ENCODE data around the gene MED12L.
"Not testable (repeated sequence)": the region's sequence is repeated elsewhere in the genome, so short reads cannot be mapped to it uniquely, and the experiment has no call there.

The MED12L gene

GRCh38 chr3:151052346-151052745 lies 33.1 kb upstream of the MED12L start:
- in situ Hi-C loops (cut with MboI; ENCODE audit: low pct_unique_long_range_greater_than_20kb, low sequenced_read_pairs, unreplicated experiment): no loop called here
- TF ChIP-seq CTCF (IDR thresholded peaks at IDR 0.05; ENCODE audit: extremely low read depth, insufficient read depth, missing control alignments): no peak
- DNase-seq (ENCODE audit: low spot score): no peak

GRCh38 chr3:151052756-151053155 lies 32.7 kb upstream of the MED12L start:
- DNase-seq (ENCODE audit: low spot score): no peak
- in situ Hi-C loops (cut with MboI; ENCODE audit: low pct_unique_long_range_greater_than_20kb, low sequenced_read_pairs, unreplicated experiment): no loop called here
- TF ChIP-seq CTCF (IDR thresholded peaks at IDR 0.05; ENCODE audit: extremely low read depth, insufficient read depth, missing control alignments): no peak

- in situ Hi-C loops (cut with MboI; ENCODE audit: low pct_unique_long_range_greater_than_20kb, low sequenced_read_pairs, unreplicated experiment): no loop called here
- DNase-seq (ENCODE audit: low spot score): no peak
- no peak for TF ChIP-seq CTCF (IDR thresholded peaks at IDR 0.05; ENCODE audit: extremely low read depth, insufficient read depth, missing control alignments)
Measured at GRCh38 chr3:151058740-151059139, 26.7 kb upstream of the MED12L start.

- TF ChIP-seq CTCF (IDR thresholded peaks at IDR 0.05; ENCODE audit: extremely low read depth, insufficient read depth, missing control alignments): no peak
Measured at GRCh38 chr3:151062611-151063010, 22.9 kb upstream of the MED12L start.

GRCh38 chr3:151067158-151067557 lies 18.3 kb upstream of the MED12L start:
- in situ Hi-C loops (cut with MboI; ENCODE audit: low pct_unique_long_range_greater_than_20kb, low sequenced_read_pairs, unreplicated experiment): no loop called here
- DNase-seq (ENCODE audit: low spot score): no peak

More at GRCh38 chr3:151062611-151063010, 22.9 kb upstream of the MED12L start:
- DNase-seq (ENCODE audit: low spot score): no peak
- in situ Hi-C loops (cut with MboI; ENCODE audit: low pct_unique_long_range_greater_than_20kb, low sequenced_read_pairs, unreplicated experiment): no loop called here

GRCh38 chr3:151072842-151073241 lies 12.6 kb upstream of the MED12L start:
- in situ Hi-C loops (cut with MboI; ENCODE audit: low pct_unique_long_range_greater_than_20kb, low sequenced_read_pairs, unreplicated experiment); DNase-seq (ENCODE audit: low spot score): not testable (repeated sequence)

More at GRCh38 chr3:151067158-151067557, 18.3 kb upstream of the MED12L start:
- peak; percentile 38 for TF ChIP-seq CTCF (IDR thresholded peaks at IDR 0.05; ENCODE audit: extremely low read depth, insufficient read depth, missing control alignments)

GRCh38 chr3:151074256-151074655 lies 11.2 kb upstream of the MED12L start:
- no peak for DNase-seq (ENCODE audit: low spot score)
- no peak for TF ChIP-seq CTCF (IDR thresholded peaks at IDR 0.05; ENCODE audit: extremely low read depth, insufficient read depth, missing control alignments)
- in situ Hi-C loops (cut with MboI; ENCODE audit: low pct_unique_long_range_greater_than_20kb, low sequenced_read_pairs, unreplicated experiment): no loop called here

Measured in GM13977 (cell line).